Gastrocnemius medialis (tissue), 4 donors: ENCODE results near the gene KATNB1.

ENCODE experiments used
- CTCF ChIP-seq, 5 experiments: fragments of 450-650 bp in 3 of 5; fragments of 200-600 bp in 2 of 5; sonication (generic) in 2 of 5; IDR thresholded peaks in 4 of 5; conservative IDR thresholded peaks in 1 of 5; 1 replicate in 4 of 5; 2 replicates in 1 of 5; pipeline ENCODE4 v1.5.1; 2016 to 2019; ENCODE audit warnings: antibody characterized with exemption in 5 of 5, mild to moderate bottlenecking in 3 of 5, moderate library complexity in 3 of 5
- POLR2A ChIP-seq, 2 donors: fragments of 450-650 bp; IDR thresholded peaks; one replicate each; pipeline ENCODE4 v1.6.1; 2017; ENCODE audit warnings: antibody characterized with exemption in 2 of 2, mild to moderate bottlenecking in 2 of 2, moderate library complexity in 2 of 2

DNA sequence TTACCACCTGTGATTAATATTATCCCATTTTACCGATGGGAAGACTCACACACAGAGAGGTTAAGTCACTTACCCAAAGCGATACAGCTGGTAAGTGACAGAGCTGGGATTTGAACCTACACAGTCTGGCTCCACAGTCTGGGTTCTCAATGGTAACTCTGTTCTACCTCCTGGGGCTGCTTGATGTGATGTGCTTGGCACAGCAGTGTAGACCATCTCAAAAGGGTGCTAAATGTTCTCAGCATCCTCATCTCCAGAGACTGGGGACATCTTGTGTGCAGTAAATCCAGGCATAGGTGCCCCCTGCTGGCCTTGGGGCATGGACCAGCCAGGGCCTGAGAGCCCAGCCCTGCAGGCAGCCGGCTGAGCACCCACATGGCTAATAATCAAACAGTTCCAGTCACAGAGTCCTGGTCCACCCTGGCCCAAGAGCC is 15.4 kb upstream of the KATNB1 start:
- TF ChIP-seq CTCF (IDR thresholded peaks at IDR 0.05 in 4 of 5, conservative IDR thresholded peaks at IDR 0.05 in 1 of 5) (peak in 2 of 5 experiments; percentile 34 to 39), POLR2A (IDR thresholded peaks at IDR 0.05) (no peak)
